ENCODE measurements around the gene FAM43A. TPM values are rescaled to one million over a fixed set of nuclear protein-coding genes. Genes with fewer than 3 reads are reported as not detected.

FAM43A gene
- total RNA-seq, 1 donor from 2014 or later = 0.12 TPM

GRCh38 chr3:194691481-194692283, 6.0 kb downstream of the FAM43A start:
- H3K27me3 Mint-ChIP-seq = peaks cover 53% of the 10 kb centered on the region
- no peak for DNase-seq (ENCODE audit: low spot score, unreplicated experiment)
- H3K36me3 Mint-ChIP-seq (ENCODE audit: insufficient read depth) = no peaks in the 10 kb centered on the region
- no peaks in the 10 kb centered on the region for H3K9me3 Mint-ChIP-seq (ENCODE audit: low read depth)
- H3K4me1 Mint-ChIP-seq (ENCODE audit: low read depth) = peaks cover 3% of the 10 kb centered on the region
- no peak for TF ChIP-seq CTCF (IDR thresholded peaks at IDR 0.05; ENCODE audit: unreplicated experiment)
- no peak overlapping the region for H3K27ac Mint-ChIP-seq
- no peak overlapping the region for H3K4me3 Mint-ChIP-seq (ENCODE audit: low read depth)

- no peaks in the 10 kb centered on the region for H3K36me3 Mint-ChIP-seq (ENCODE audit: insufficient read depth)
- H3K4me3 Mint-ChIP-seq (ENCODE audit: low read depth) = no peak overlapping the region
- peaks cover 3% of the 10 kb centered on the region for H3K9me3 Mint-ChIP-seq (ENCODE audit: low read depth)
- peaks cover 26% of the 10 kb centered on the region for H3K27me3 Mint-ChIP-seq
- DNase-seq (ENCODE audit: low spot score, unreplicated experiment) = no peak
- no peak overlapping the region for H3K27ac Mint-ChIP-seq
- H3K4me1 Mint-ChIP-seq (ENCODE audit: low read depth) = no peaks in the 10 kb centered on the region
- no peak for TF ChIP-seq CTCF (IDR thresholded peaks at IDR 0.05; ENCODE audit: unreplicated experiment)
Observed at GRCh38 chr3:194696702-194697101, 11.0 kb downstream of the FAM43A start.

GRCh38 chr3:194702545-194702944, 16.9 kb downstream of the FAM43A start:
- Mint-ChIP-seq H3K4me1 (ENCODE audit: low read depth) (peaks cover 12% of the 10 kb centered on the region), H3K4me3 (ENCODE audit: low read depth) (no peak overlapping the region), H3K36me3 (ENCODE audit: insufficient read depth) (no peaks in the 10 kb centered on the region), H3K27me3 (peaks cover 18% of the 10 kb centered on the region), H3K9me3 (ENCODE audit: low read depth) (peaks cover 3% of the 10 kb centered on the region), H3K27ac (no peak overlapping the region)
- no peak for TF ChIP-seq CTCF (IDR thresholded peaks at IDR 0.05; ENCODE audit: unreplicated experiment)
- no peak for DNase-seq (ENCODE audit: low spot score, unreplicated experiment)

- Mint-ChIP-seq H3K36me3 (ENCODE audit: insufficient read depth) (no peaks in the 10 kb centered on the region), H3K27me3 (peaks cover 13% of the 10 kb centered on the region), H3K9me3 (ENCODE audit: low read depth) (peaks cover 3% of the 10 kb centered on the region), H3K4me3 (ENCODE audit: low read depth) (no peak overlapping the region), H3K27ac (no peak overlapping the region), H3K4me1 (ENCODE audit: low read depth) (peaks cover 12% of the 10 kb centered on the region)
- no peak for DNase-seq (ENCODE audit: low spot score, unreplicated experiment)
- no peak for TF ChIP-seq CTCF (IDR thresholded peaks at IDR 0.05; ENCODE audit: unreplicated experiment)
Observed at GRCh38 chr3:194705227-194705626, 19.5 kb downstream of the FAM43A start.

GRCh38 chr3:194705761-194706160, 20.1 kb downstream of the FAM43A start:
- Mint-ChIP-seq H3K27ac (no peak overlapping the region), H3K36me3 (ENCODE audit: insufficient read depth) (no peaks in the 10 kb centered on the region)
- TF ChIP-seq CTCF (IDR thresholded peaks at IDR 0.05; ENCODE audit: unreplicated experiment) = no peak

More at GRCh38 chr3:194705761-194706160, 20.1 kb downstream of the FAM43A start:
- peaks cover 12% of the 10 kb centered on the region for H3K4me1 Mint-ChIP-seq (ENCODE audit: low read depth)
- H3K27me3 Mint-ChIP-seq = peaks cover 13% of the 10 kb centered on the region
- no peak for DNase-seq (ENCODE audit: low spot score, unreplicated experiment)
- H3K9me3 Mint-ChIP-seq (ENCODE audit: low read depth) = peaks cover 3% of the 10 kb centered on the region
- H3K4me3 Mint-ChIP-seq (ENCODE audit: low read depth) = no peak overlapping the region

All from progenitor cell of endocrine pancreas (in vitro differentiated cells).